Measurements from ENCODE around the gene PKN1.

DNA sequence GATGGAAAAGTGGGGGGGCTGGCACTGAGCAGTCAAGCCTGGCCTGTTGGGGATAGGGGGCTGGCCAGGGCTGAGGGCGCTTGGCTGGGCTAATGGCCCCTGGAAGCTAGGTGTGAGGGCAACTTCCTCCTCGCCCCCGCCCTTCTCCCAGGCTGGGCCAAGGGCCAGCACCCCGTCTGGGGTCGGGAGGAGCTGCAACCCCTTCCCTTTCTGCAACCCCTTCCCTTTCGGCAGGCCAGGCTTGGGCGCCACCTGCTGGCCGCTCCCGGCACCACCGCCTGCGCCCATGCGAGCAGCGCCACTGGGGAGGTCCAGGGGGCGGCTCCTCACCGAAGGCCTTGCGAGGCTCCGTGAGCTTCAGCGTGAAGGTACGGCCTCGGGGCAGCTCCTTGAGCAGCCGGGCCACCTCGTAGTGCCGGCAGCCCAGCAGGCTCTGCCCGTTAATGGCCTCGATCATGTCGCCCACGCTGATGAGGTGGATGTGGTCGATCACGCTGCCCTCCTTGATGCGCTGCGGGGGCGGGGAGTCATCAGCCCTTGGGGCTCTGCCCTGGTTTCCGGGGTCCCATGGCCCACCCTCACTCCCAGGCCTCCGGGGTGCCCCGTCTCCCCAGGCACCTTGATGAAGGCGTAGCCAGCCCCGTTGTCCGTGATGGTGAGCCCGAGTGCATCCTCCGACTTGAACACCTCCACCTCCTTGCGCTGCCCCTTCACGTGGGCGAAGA is 47.0 kb downstream of the PKN1 start:
- TF ChIP-seq, protein P1, sequence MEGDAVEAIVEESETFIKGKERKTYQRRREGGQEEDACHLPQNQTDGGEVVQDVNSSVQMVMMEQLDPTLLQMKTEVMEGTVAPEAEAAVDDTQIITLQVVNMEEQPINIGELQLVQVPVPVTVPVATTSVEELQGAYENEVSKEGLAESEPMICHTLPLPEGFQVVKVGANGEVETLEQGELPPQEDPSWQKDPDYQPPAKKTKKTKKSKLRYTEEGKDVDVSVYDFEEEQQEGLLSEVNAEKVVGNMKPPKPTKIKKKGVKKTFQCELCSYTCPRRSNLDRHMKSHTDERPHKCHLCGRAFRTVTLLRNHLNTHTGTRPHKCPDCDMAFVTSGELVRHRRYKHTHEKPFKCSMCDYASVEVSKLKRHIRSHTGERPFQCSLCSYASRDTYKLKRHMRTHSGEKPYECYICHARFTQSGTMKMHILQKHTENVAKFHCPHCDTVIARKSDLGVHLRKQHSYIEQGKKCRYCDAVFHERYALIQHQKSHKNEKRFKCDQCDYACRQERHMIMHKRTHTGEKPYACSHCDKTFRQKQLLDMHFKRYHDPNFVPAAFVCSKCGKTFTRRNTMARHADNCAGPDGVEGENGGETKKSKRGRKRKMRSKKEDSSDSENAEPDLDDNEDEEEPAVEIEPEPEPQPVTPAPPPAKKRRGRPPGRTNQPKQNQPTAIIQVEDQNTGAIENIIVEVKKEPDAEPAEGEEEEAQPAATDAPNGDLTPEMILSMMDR (conservative IDR thresholded peaks at IDR 0.05), result peak; percentile 95
- TF ChIP-seq ZFX (IDR thresholded peaks at IDR 0.05), result no peak

Data from C4-2B (cell line).